ENCODE data around the gene TRIM27.
"Not testable (repeated sequence)": the region's sequence is repeated elsewhere in the genome, so short reads cannot be mapped to it uniquely, and the experiment has no call there.

The TRIM27 gene

DNA sequence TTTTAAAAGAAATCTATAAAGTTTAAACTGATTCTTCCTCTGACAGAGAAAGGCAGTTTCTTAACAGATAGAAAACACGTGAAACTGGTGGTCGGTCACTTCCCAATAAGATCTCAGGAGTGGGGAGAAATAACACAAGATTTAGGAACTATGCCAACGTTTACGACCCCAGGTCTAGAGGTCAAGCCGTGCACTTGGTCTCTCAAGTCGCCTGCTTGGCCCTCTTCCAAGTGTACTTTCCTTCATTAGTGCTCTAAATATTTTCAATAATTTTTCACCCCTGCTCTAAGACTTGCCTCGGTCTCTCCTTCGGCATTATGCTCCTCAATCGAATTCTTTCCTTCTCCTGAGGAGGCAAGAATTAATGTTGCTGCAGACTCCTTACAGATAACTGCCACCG is 61.7 kb downstream of the TRIM27 start:
- FAIRE-seq = no peak

DNA sequence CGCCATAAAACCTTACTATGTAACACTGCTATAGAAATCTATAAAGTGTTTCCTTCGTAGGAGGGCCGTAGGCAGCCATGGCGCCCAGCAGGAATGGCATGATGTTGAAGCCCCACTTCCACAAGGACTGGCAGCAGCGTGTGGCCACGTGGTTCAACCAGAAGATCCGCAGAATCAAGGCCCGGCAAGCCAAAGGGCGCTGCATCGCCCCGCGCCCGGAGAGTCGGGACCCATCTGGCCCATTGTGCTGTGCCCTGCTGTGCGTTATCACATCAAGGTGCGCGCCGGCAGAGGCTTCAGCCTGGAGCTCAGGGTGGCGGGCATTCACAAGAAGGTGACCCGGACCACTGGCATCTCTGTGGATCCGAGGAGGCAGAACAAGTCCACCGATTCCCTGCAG is 62.4 kb downstream of the TRIM27 start:
- no peak for FAIRE-seq

DNA sequence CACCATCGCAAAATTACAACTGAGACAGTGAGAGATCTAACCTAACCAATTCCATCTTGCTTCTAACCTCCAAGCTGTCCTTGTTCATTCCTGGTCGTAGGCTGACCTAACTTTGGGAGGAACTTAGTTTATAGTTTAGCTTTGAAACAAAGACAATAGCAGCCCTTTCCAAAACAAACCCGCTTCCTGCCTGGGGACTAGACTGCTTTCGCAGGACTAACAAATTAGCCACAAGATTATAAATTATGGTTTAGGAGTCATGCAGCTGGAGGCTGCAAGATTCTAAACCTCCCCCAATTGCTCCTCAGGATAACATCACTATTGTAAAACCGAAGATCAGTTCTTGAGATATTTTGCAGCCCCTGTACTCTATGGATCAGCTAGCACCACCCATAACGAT is 63.2 kb downstream of the TRIM27 start:
- FAIRE-seq = no peak

DNA sequence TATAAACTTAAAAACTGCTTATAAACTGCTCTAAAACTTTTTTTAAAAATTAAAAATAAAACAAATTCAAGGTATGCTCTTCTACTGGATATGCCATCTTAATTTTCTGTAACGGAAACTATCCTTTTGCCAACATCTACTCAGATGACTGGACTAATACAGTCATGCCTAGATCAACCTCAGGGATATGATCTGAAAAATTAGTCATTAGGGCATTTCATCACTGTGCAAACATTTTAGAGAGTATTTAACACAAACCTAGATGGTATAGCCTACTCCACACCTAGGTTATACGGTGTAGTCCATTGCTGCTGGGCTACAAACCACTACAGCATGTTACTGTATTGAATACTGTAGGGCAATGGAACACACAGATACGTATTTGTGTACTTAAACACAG is 64.8 kb downstream of the TRIM27 start:
- no peak for FAIRE-seq

DNA sequence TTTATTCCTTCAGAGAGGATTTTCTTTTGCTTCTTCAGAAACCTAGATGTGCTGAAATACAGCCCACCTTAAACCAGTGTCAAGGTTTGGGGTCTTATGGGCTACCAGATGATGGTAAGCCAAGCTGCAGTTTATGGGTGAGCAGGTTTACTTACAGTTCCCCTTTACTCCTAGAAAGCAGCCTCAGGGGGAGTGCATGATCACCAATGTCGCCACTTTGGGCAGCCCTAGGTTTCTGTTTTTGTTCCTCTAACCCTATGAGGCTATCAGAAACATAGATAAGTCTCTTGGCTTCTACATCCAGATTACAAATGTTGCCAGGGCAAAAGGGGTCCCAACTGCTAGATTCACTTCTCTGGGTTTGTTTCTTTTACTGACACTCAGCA is 67.2 kb downstream of the TRIM27 start:
- FAIRE-seq = no peak

DNA sequence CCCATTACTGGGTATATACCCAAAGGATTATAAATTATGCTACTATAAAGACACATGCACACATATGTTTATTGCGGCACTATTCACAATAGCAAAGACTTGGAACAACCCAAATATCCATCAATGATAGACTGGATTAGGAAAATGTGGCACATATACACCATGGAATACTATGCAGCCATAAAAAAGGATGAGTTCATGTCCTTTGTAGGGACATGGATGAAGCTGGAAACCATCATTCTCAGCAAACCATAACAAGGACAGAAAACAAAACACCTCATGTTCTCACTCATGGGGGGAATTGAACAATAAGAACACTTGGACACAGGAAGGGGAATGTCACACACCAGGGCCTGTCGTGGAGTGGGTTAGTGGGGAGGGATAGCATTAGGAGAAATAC is 69.4 kb downstream of the TRIM27 start:
- FAIRE-seq = not testable (repeated sequence)
